ENCODE measurements around the gene LSAMP.

The LSAMP gene

GRCh38 chr3:116408473-116408872 lies 36.8 kb downstream of the LSAMP start:
- DNase-seq, result no peak
- peaks cover 2% of the 10 kb centered on the region for H3K4me1 ChIP-seq (ENCODE audit: control insufficient read depth, insufficient read depth, low read depth, low read length)
- 97% methylated on average over 2 of the region's 2 CpGs for WGBS

GRCh38 chr3:116405231-116405630 lies 40.1 kb downstream of the LSAMP start:
- no peak overlapping the region for H3K27ac ChIP-seq (ENCODE audit: low read length, poor library complexity, severe bottlenecking)
- H2BK120ac ChIP-seq (ENCODE audit: low read depth, low read length), result no peak overlapping the region
- H4K91ac ChIP-seq (ENCODE audit: low read length), result no peak overlapping the region
- no peak overlapping the region for H4K8ac ChIP-seq (ENCODE audit: low read length)
- H3K36me3 ChIP-seq (ENCODE audit: control insufficient read depth in 1 of 2, insufficient read depth in 2 of 2, low read depth in 1 of 2, low read length in 2 of 2), result no peaks in the 10 kb centered on the region
- no peak overlapping the region for H3K18ac ChIP-seq (ENCODE audit: low read depth in 1 of 2, low read length in 2 of 2)
- no peak overlapping the region for H3K23ac ChIP-seq (ENCODE audit: low read length in 2 of 2)
- no peaks in the 10 kb centered on the region for H3K27me3 ChIP-seq (ENCODE audit: control insufficient read depth in 1 of 2, insufficient read depth in 1 of 2, low read length in 2 of 2)
- no peak overlapping the region for H2BK12ac ChIP-seq (ENCODE audit: low read length in 2 of 2)
- H2BK5ac ChIP-seq (ENCODE audit: low read depth, low read length, poor library complexity, severe bottlenecking), result no peak overlapping the region
- H3K9ac ChIP-seq (ENCODE audit: low read length), result no peak overlapping the region
- no peak overlapping the region for H3K4ac ChIP-seq (ENCODE audit: low read depth in 1 of 2, low read length in 2 of 2)
- H3K14ac ChIP-seq (ENCODE audit: low read length in 2 of 2), result no peak overlapping the region
- peaks cover 2% of the 10 kb centered on the region for H3K4me1 ChIP-seq (ENCODE audit: control insufficient read depth, insufficient read depth, low read depth, low read length)
- no peak for DNase-seq
- no peak overlapping the region for H2AFZ ChIP-seq (ENCODE audit: low read depth, low read length)
- H2BK15ac ChIP-seq (ENCODE audit: low read depth, poor library complexity, severe bottlenecking), result no peak overlapping the region
- H3K4me3 ChIP-seq (ENCODE audit: insufficient read depth in 1 of 2, low read depth in 1 of 2, low read length in 2 of 2), result no peak overlapping the region
- WGBS, result 100% methylated on average over 1 of the region's 2 CpGs
- H3K79me1 ChIP-seq (replicated peaks; ENCODE audit: low read length, poor library complexity, severe bottlenecking), result peaks cover 14% of the 10 kb centered on the region
- no peaks in the 10 kb centered on the region for H3K9me3 ChIP-seq (ENCODE audit: control insufficient read depth, low read length)
- no peak overlapping the region for H2AK5ac ChIP-seq (ENCODE audit: low read length, severe bottlenecking)
- no peak overlapping the region for H3K4me2 ChIP-seq (ENCODE audit: low read length, poor library complexity, severe bottlenecking)

More at GRCh38 chr3:116408473-116408872, 36.8 kb downstream of the LSAMP start:
- no peak overlapping the region for H2BK15ac ChIP-seq (ENCODE audit: low read depth, poor library complexity, severe bottlenecking)
- H3K9me3 ChIP-seq (ENCODE audit: control insufficient read depth, low read length), result no peaks in the 10 kb centered on the region
- H3K14ac ChIP-seq (ENCODE audit: low read length in 2 of 2), result no peak overlapping the region
- H3K79me1 ChIP-seq (replicated peaks; ENCODE audit: low read length, poor library complexity, severe bottlenecking), result peaks cover 14% of the 10 kb centered on the region
- no peak overlapping the region for H4K91ac ChIP-seq (ENCODE audit: low read length)
- H2AK5ac ChIP-seq (ENCODE audit: low read length, severe bottlenecking), result no peak overlapping the region
- H4K8ac ChIP-seq (ENCODE audit: low read length), result no peak overlapping the region
- no peak overlapping the region for H2BK12ac ChIP-seq (ENCODE audit: low read length in 2 of 2)
- H3K36me3 ChIP-seq (ENCODE audit: control insufficient read depth in 1 of 2, insufficient read depth in 2 of 2, low read depth in 1 of 2, low read length in 2 of 2), result no peaks in the 10 kb centered on the region
- H3K4me3 ChIP-seq (ENCODE audit: insufficient read depth in 1 of 2, low read depth in 1 of 2, low read length in 2 of 2), result no peak overlapping the region
- no peak overlapping the region for H3K4ac ChIP-seq (ENCODE audit: low read depth in 1 of 2, low read length in 2 of 2)
- H2BK5ac ChIP-seq (ENCODE audit: low read depth, low read length, poor library complexity, severe bottlenecking), result no peak overlapping the region
- H3K27me3 ChIP-seq (ENCODE audit: control insufficient read depth in 1 of 2, insufficient read depth in 1 of 2, low read length in 2 of 2), result no peaks in the 10 kb centered on the region
- no peak overlapping the region for H3K9ac ChIP-seq (ENCODE audit: low read length)
- H3K18ac ChIP-seq (ENCODE audit: low read depth in 1 of 2, low read length in 2 of 2), result no peak overlapping the region
- H2AFZ ChIP-seq (ENCODE audit: low read depth, low read length), result no peak overlapping the region
- H2BK120ac ChIP-seq (ENCODE audit: low read depth, low read length), result no peak overlapping the region
- H3K23ac ChIP-seq (ENCODE audit: low read length in 2 of 2), result no peak overlapping the region
- H3K27ac ChIP-seq (ENCODE audit: low read length, poor library complexity, severe bottlenecking), result peak overlapping the region; percentile 74
- no peak overlapping the region for H3K4me2 ChIP-seq (ENCODE audit: low read length, poor library complexity, severe bottlenecking)

GRCh38 chr3:116399701-116400226 lies 45.5 kb downstream of the LSAMP start:
- no peak overlapping the region for H2BK15ac ChIP-seq (ENCODE audit: low read depth, poor library complexity, severe bottlenecking)
- H3K27ac ChIP-seq (ENCODE audit: low read length, poor library complexity, severe bottlenecking), result no peak overlapping the region
- no peak overlapping the region for H2AFZ ChIP-seq (ENCODE audit: low read depth, low read length)
- H3K9me3 ChIP-seq (ENCODE audit: control insufficient read depth, low read length), result no peaks in the 10 kb centered on the region
- peak; percentile 2 for DNase-seq
- H3K18ac ChIP-seq (ENCODE audit: low read depth in 1 of 2, low read length in 2 of 2), result no peak overlapping the region
- H4K91ac ChIP-seq (ENCODE audit: low read length), result no peak overlapping the region
- no peaks in the 10 kb centered on the region for H3K36me3 ChIP-seq (ENCODE audit: control insufficient read depth in 1 of 2, insufficient read depth in 2 of 2, low read depth in 1 of 2, low read length in 2 of 2)
- H2AK5ac ChIP-seq (ENCODE audit: low read length, severe bottlenecking), result no peak overlapping the region
- H3K14ac ChIP-seq (ENCODE audit: low read length in 2 of 2), result no peak overlapping the region
- no peak overlapping the region for H3K4ac ChIP-seq (ENCODE audit: low read depth in 1 of 2, low read length in 2 of 2)
- no peaks in the 10 kb centered on the region for H3K4me1 ChIP-seq (ENCODE audit: control insufficient read depth, insufficient read depth, low read depth, low read length)
- H3K23ac ChIP-seq (ENCODE audit: low read length in 2 of 2), result no peak overlapping the region
- no peak overlapping the region for H2BK12ac ChIP-seq (ENCODE audit: low read length in 2 of 2)
- peaks cover 15% of the 10 kb centered on the region for H3K79me1 ChIP-seq (replicated peaks; ENCODE audit: low read length, poor library complexity, severe bottlenecking)
- H3K4me2 ChIP-seq (ENCODE audit: low read length, poor library complexity, severe bottlenecking), result no peak overlapping the region
- H3K9ac ChIP-seq (ENCODE audit: low read length), result no peak overlapping the region
- no peak overlapping the region for H2BK5ac ChIP-seq (ENCODE audit: low read depth, low read length, poor library complexity, severe bottlenecking)
- H3K27me3 ChIP-seq (ENCODE audit: control insufficient read depth in 1 of 2, insufficient read depth in 1 of 2, low read length in 2 of 2), result no peaks in the 10 kb centered on the region
- H3K4me3 ChIP-seq (ENCODE audit: insufficient read depth in 1 of 2, low read depth in 1 of 2, low read length in 2 of 2), result no peak overlapping the region
- no peak overlapping the region for H2BK120ac ChIP-seq (ENCODE audit: low read depth, low read length)
- H4K8ac ChIP-seq (ENCODE audit: low read length), result no peak overlapping the region
- WGBS, result no CpG with 5 or more reads among the region's 2 CpGs

GRCh38 chr3:116394365-116394764 lies 50.9 kb downstream of the LSAMP start:
- Histone ChIP-seq H4K91ac (ENCODE audit: low read length) (no peak overlapping the region), H2AK5ac (ENCODE audit: low read length, severe bottlenecking) (no peak overlapping the region), H3K4ac (ENCODE audit: low read depth in 1 of 2, low read length in 2 of 2) (no peak overlapping the region), H3K4me1 (ENCODE audit: control insufficient read depth, insufficient read depth, low read depth, low read length) (peaks cover 2% of the 10 kb centered on the region), H3K9ac (ENCODE audit: low read length) (no peak overlapping the region), H3K23ac (ENCODE audit: low read length in 2 of 2) (no peak overlapping the region), H3K4me3 (ENCODE audit: insufficient read depth in 1 of 2, low read depth in 1 of 2, low read length in 2 of 2) (no peak overlapping the region), H3K36me3 (ENCODE audit: control insufficient read depth in 1 of 2, insufficient read depth in 2 of 2, low read depth in 1 of 2, low read length in 2 of 2) (peaks cover 0 to 14% of the 10 kb centered on the region in 2 experiments), H3K27ac (ENCODE audit: low read length, poor library complexity, severe bottlenecking) (no peak overlapping the region), H2BK12ac (ENCODE audit: low read length in 2 of 2) (no peak overlapping the region), H3K79me1 (replicated peaks; ENCODE audit: low read length, poor library complexity, severe bottlenecking) (peaks cover 22% of the 10 kb centered on the region), H3K9me3 (ENCODE audit: control insufficient read depth, low read length) (peaks cover 10% of the 10 kb centered on the region), H3K14ac (ENCODE audit: low read length in 2 of 2) (no peak overlapping the region), H2BK120ac (ENCODE audit: low read depth, low read length) (no peak overlapping the region), H2BK5ac (ENCODE audit: low read depth, low read length, poor library complexity, severe bottlenecking) (no peak overlapping the region), H2AFZ (ENCODE audit: low read depth, low read length) (no peak overlapping the region), H4K8ac (ENCODE audit: low read length) (no peak overlapping the region), H3K18ac (ENCODE audit: low read depth in 1 of 2, low read length in 2 of 2) (no peak overlapping the region), H3K4me2 (ENCODE audit: low read length, poor library complexity, severe bottlenecking) (no peak overlapping the region), H3K27me3 (ENCODE audit: control insufficient read depth in 1 of 2, insufficient read depth in 1 of 2, low read length in 2 of 2) (no peaks in the 10 kb centered on the region), H2BK15ac (ENCODE audit: low read depth, poor library complexity, severe bottlenecking) (no peak overlapping the region)
- no peak for DNase-seq
- WGBS, result 95% methylated on average over 4 of the region's 4 CpGs

Measured in mesenchymal stem cell (in vitro differentiated cells and primary cell).